WERI-Rb-1 (cell line): ENCODE measurements around the gene CLEC20A.

Experiments used
- DNase-seq: peaks from one replicate; pipeline ENCODE4 v3.0.0-alpha.2; 2020
- H3K27ac ChIP-seq: fragments of 250-450 bp; sonication (Bioruptor Pico); 2 replicates; pipeline ENCODE4 v1.5.1; 2020; ENCODE audit warnings: mild to moderate bottlenecking, moderate library complexity
- H3K27me3 ChIP-seq: fragments of 250-450 bp; sonication (Bioruptor Pico); 2 replicates; pipeline ENCODE4 v1.5.1; 2021; ENCODE audit warnings: mild to moderate bottlenecking, low read depth, moderate library complexity; ENCODE audit not compliant: insufficient read depth, severe bottlenecking
- H3K36me3 ChIP-seq: fragments of 250-450 bp; sonication (Bioruptor Pico); 2 replicates; pipeline ENCODE4 v1.5.1; 2020; ENCODE audit warnings: mild to moderate bottlenecking, moderate library complexity
- H3K4me3 ChIP-seq: 2 replicates; pipeline ENCODE4 v1.5.1; 2011; ENCODE audit warnings: low read depth, mild to moderate bottlenecking, control low read depth, low read length
- H3K9me3 ChIP-seq: fragments of 250-450 bp; sonication (Bioruptor Pico); 2 replicates; pipeline ENCODE4 v1.5.1; 2021; ENCODE audit warnings: mild to moderate bottlenecking, moderate library complexity; ENCODE audit not compliant: severe bottlenecking
- CTCF ChIP-seq: IDR thresholded peaks from 2 replicates; pipeline ENCODE4 v1.5.1; 2011; ENCODE audit warnings: low read depth, mild to moderate bottlenecking, control low read depth, inconsistent platforms, low read length

Gene CLEC20A

DNA sequence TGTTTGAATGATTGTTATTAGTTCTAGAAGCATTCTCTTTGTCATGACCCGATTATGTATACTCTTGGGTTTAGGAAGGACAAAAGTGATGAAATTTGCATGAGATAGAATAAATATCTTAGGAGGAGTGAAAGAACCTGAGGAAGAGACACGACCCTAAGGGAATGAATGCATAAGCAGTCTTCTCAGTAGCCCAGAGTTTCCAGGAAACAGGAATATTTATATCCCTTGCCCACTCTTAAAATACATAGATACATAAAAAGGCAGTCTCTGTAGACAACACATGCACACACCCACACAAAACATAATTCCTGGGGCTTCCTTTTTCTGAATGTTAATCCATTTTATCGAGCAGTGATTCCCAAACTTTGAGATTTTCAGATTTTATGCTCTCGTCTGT lies 19.4 kb downstream of the CLEC20A start:
- Histone ChIP-seq H3K36me3 (peaks cover 11% of the 10 kb centered on the region), H3K9me3 (no peaks in the 10 kb centered on the region), H3K27me3 (no peaks in the 10 kb centered on the region), H3K4me3 (no peak overlapping the region), H3K27ac (no peak overlapping the region)
- DNase-seq: no peak
- no peak for TF ChIP-seq CTCF

GRCh38 chr1:178472531-178472930 lies 24.2 kb downstream of the CLEC20A start:
- DNase-seq: no peak
- Histone ChIP-seq H3K27ac (no peak overlapping the region), H3K4me3 (no peak overlapping the region), H3K27me3 (no peaks in the 10 kb centered on the region), H3K36me3 (peaks cover 16% of the 10 kb centered on the region), H3K9me3 (no peaks in the 10 kb centered on the region)
- no peak for TF ChIP-seq CTCF

GRCh38 chr1:178470411-178470960 lies 26.3 kb downstream of the CLEC20A start:
- Histone ChIP-seq H3K9me3 (no peaks in the 10 kb centered on the region), H3K27ac (no peak overlapping the region), H3K36me3 (peaks cover 32% of the 10 kb centered on the region), H3K4me3 (no peak overlapping the region), H3K27me3 (no peaks in the 10 kb centered on the region)
- no peak for DNase-seq
- TF ChIP-seq CTCF: no peak

GRCh38 chr1:178467837-178468236 lies 28.9 kb downstream of the CLEC20A start:
- H3K27me3 ChIP-seq: no peaks in the 10 kb centered on the region
- H3K9me3 ChIP-seq: no peaks in the 10 kb centered on the region
- no peak for TF ChIP-seq CTCF
- H3K36me3 ChIP-seq: peaks cover 22% of the 10 kb centered on the region
- H3K4me3 ChIP-seq: no peak overlapping the region
- DNase-seq: no peak
- H3K27ac ChIP-seq: no peak overlapping the region

DNA sequence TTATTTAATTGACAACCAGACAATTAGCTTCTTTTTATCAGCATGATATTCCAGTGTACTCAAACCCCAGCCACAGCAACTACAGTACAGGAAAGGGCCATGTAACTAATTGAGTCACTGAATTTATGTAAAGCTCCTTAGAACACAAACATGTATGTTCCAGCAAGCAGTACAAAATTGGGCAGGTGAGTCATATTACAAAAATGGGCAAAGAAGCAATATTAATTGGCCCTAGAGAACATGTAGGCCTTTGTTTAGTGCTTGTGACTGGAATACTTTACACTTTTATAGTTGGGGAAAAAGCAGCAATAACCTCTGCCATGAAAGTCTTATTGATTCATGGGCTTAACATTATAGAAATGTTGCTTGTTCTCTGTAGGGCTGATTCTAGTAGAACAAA lies 31.8 kb downstream of the CLEC20A start:
- TF ChIP-seq CTCF: no peak

DNA sequence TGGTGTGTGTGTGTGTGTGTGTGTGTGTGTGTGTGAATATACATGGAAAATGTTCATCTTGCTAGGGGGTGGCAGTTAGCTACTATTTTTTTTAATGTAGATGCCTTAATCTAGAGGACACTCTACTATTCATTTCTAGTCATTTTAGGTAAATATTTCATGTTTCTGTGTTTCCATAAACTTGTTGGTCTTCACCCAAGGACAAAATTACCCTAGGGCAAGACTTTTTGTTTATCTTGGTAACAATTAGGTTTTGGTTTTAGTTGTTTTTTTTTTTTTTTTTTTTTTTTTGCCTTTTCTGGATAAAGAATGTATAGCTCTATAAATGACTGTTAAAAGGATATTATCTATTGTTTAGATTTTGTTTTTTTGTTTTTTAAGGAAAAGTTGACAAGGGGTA lies 32.2 kb downstream of the CLEC20A start:
- Histone ChIP-seq H3K27ac (no peak overlapping the region), H3K4me3 (no peak overlapping the region), H3K36me3 (peaks cover 22% of the 10 kb centered on the region), H3K9me3 (no peaks in the 10 kb centered on the region), H3K27me3 (no peaks in the 10 kb centered on the region)
- TF ChIP-seq CTCF: no peak
- DNase-seq: no peak

More for the DNA sequence above, 31.8 kb downstream of the CLEC20A start:
- Histone ChIP-seq H3K27ac (no peak overlapping the region), H3K4me3 (no peak overlapping the region), H3K27me3 (no peaks in the 10 kb centered on the region), H3K36me3 (peaks cover 22% of the 10 kb centered on the region), H3K9me3 (no peaks in the 10 kb centered on the region)
- no peak for DNase-seq
